ENCODE measurements around the gene CIAO3.

CIAO3 gene

GRCh38 chr16:728131-728889 is 12.5 kb downstream of the CIAO3 start:
- Histone ChIP-seq H4K20me1 (ENCODE audit: insufficient read depth, low read length) (no peaks in the 10 kb centered on the region), H2AFZ (ENCODE audit: low read length) (no peak overlapping the region), H3K27me3 (replicated peaks; ENCODE audit: insufficient read depth, low read length) (no peaks in the 10 kb centered on the region), H3K9ac (ENCODE audit: low read length) (no peak overlapping the region), H3K27ac (ENCODE audit: low read length) (no peak overlapping the region), H3F3A (ENCODE audit: insufficient read depth, low read length) (peaks cover 13% of the 10 kb centered on the region; the same call in 1 of the 2 replicates), H3K79me2 (ENCODE audit: low read length) (no peaks in the 10 kb centered on the region), H3K36me3 (replicated peaks; ENCODE audit: insufficient read depth, low read length) (no peaks in the 10 kb centered on the region), H3K9me3 (replicated peaks; ENCODE audit: insufficient read depth, low read length) (no peaks in the 10 kb centered on the region), H3K4me2 (ENCODE audit: low read depth, low read length) (peak overlapping the region; percentile 52), H3K4me1 (ENCODE audit: low read length) (no peaks in the 10 kb centered on the region; the same call in 1 of the 2 replicates), H3K4me3 (ENCODE audit: low read length) (peak overlapping the region; percentile 36; the same call in 1 of the 2 replicates), H3K9me2 (replicated peaks; ENCODE audit: insufficient read depth, low read length) (no peaks in the 10 kb centered on the region)
- DNase-seq = peak; percentile 93
- TF ChIP-seq EZH2 (optimal IDR thresholded peaks at IDR 0.05; ENCODE audit: low read depth, low read length) = no peak
- no peak for TF ChIP-seq EZH2phosphoT487 (IDR thresholded peaks at IDR 0.05; ENCODE audit: low read length)
- TF ChIP-seq, protein P1, sequence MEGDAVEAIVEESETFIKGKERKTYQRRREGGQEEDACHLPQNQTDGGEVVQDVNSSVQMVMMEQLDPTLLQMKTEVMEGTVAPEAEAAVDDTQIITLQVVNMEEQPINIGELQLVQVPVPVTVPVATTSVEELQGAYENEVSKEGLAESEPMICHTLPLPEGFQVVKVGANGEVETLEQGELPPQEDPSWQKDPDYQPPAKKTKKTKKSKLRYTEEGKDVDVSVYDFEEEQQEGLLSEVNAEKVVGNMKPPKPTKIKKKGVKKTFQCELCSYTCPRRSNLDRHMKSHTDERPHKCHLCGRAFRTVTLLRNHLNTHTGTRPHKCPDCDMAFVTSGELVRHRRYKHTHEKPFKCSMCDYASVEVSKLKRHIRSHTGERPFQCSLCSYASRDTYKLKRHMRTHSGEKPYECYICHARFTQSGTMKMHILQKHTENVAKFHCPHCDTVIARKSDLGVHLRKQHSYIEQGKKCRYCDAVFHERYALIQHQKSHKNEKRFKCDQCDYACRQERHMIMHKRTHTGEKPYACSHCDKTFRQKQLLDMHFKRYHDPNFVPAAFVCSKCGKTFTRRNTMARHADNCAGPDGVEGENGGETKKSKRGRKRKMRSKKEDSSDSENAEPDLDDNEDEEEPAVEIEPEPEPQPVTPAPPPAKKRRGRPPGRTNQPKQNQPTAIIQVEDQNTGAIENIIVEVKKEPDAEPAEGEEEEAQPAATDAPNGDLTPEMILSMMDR (IDR thresholded peaks at IDR 0.05; ENCODE audit: low read length) = no peak

GRCh38 chr16:727291-727977 is 13.4 kb downstream of the CIAO3 start:
- Histone ChIP-seq H3K9ac (ENCODE audit: low read length) (peak overlapping the region; percentile 85), H3K4me1 (ENCODE audit: low read length) (no peaks in the 10 kb centered on the region; the same call in 1 of the 2 replicates), H3K36me3 (replicated peaks; ENCODE audit: insufficient read depth, low read length) (no peaks in the 10 kb centered on the region), H3K4me2 (ENCODE audit: low read depth, low read length) (peak overlapping the region; percentile 100), H3K9me2 (replicated peaks; ENCODE audit: insufficient read depth, low read length) (no peaks in the 10 kb centered on the region), H3F3A (ENCODE audit: insufficient read depth, low read length) (peaks cover 13% of the 10 kb centered on the region; the same call in 1 of the 2 replicates), H2AFZ (ENCODE audit: low read length) (peak overlapping the region; percentile 80), H3K9me3 (replicated peaks; ENCODE audit: insufficient read depth, low read length) (no peaks in the 10 kb centered on the region), H3K27me3 (replicated peaks; ENCODE audit: insufficient read depth, low read length) (no peaks in the 10 kb centered on the region), H4K20me1 (ENCODE audit: insufficient read depth, low read length) (no peaks in the 10 kb centered on the region), H3K27ac (ENCODE audit: low read length) (peak overlapping the region; percentile 43; the same call in 1 of the 2 replicates), H3K4me3 (ENCODE audit: low read length) (peak overlapping the region; percentile 96), H3K79me2 (ENCODE audit: low read length) (no peaks in the 10 kb centered on the region)
- TF ChIP-seq, protein P1 (IDR thresholded peaks at IDR 0.05; ENCODE audit: low read length) = no peak
- TF ChIP-seq EZH2phosphoT487 (IDR thresholded peaks at IDR 0.05; ENCODE audit: low read length) = no peak
- no peak for TF ChIP-seq EZH2 (optimal IDR thresholded peaks at IDR 0.05; ENCODE audit: low read depth, low read length)
- DNase-seq = peak; percentile 47

DNA sequence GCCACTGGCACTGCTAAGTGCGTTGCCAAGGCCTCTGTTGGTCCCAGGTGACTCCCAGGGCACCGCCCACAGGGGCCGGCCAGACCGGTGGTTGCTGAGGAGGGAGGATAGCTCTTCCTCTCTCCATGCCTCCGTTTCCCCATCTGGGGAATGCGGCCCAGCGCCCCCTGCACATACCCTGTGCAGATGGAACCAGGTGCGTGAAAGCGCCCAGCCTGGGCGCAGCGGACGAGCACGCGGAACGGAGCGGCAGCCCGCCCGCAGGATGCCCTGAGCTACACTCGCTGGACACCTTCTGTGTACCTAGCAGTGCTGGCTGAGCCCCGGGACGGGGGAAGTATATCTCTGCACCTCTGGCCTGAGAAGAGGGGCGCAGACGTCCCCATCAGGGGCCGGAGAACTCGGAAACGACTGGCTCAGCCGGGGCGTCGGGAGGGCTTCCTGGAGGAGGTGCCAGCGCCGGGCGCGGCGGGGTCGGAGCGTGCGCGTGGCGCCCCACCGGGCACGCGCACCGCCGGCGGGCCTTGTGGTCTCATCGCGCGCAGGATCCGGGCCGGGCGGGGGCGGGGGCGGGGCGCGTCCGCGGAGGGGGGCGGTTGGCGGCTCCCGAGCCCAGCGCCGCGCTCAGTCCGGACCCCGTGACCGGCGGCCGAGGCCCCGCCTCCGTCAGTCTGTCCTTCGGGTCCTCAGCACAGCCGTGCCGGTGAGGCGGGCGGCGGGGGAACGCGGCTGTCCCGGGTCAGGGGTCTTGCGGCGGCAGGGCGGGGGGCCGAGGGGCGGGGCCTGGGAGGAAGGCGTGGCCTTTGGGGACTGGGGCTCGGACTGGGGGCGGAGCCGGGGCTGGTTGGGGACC is 14.1 kb downstream of the CIAO3 start, which contains the start of the genes CCDC78 and HAGHL:
CCDC78 (minus strand) TSS at position 6 of the 853 bp plus-strand sequence. CDS start 76 bp downstream, outside the sequence.
HAGHL (plus strand) TSS at position 669 of the 853 bp plus-strand sequence. CDS start 404 bp downstream, outside the sequence.
- no peaks in the 10 kb centered on the region for H3K36me3 ChIP-seq (replicated peaks; ENCODE audit: insufficient read depth, low read length)
- peak; percentile 74 for DNase-seq
- H3K9me2 ChIP-seq (replicated peaks; ENCODE audit: insufficient read depth, low read length) = no peaks in the 10 kb centered on the region
- H3K27me3 ChIP-seq (replicated peaks; ENCODE audit: insufficient read depth, low read length) = no peaks in the 10 kb centered on the region
- peaks cover 13% of the 10 kb centered on the region; the same call in 1 of the 2 replicates for H3F3A ChIP-seq (ENCODE audit: insufficient read depth, low read length)
- H3K4me3 ChIP-seq (ENCODE audit: low read length) = peak within 1 kb of the TSS; percentile 96
- H3K9ac ChIP-seq (ENCODE audit: low read length) = peak within 1 kb of the TSS; percentile 85
- peaks cover 6% of the 10 kb centered on the region; the same call in 1 of the 2 replicates for H3K79me2 ChIP-seq (ENCODE audit: low read length)
- peaks cover 3% of the 10 kb centered on the region for H3K4me1 ChIP-seq (ENCODE audit: low read length)
- H4K20me1 ChIP-seq (ENCODE audit: insufficient read depth, low read length) = no peaks in the 10 kb centered on the region
- TF ChIP-seq EZH2phosphoT487 (IDR thresholded peaks at IDR 0.05; ENCODE audit: low read length) (no peak), EZH2 (optimal IDR thresholded peaks at IDR 0.05; ENCODE audit: low read depth, low read length) (no peak)
- TF ChIP-seq, protein P1 (IDR thresholded peaks at IDR 0.05; ENCODE audit: low read length) = no peak
- no peaks in the 10 kb centered on the region for H3K9me3 ChIP-seq (replicated peaks; ENCODE audit: insufficient read depth, low read length)
- peak within 1 kb of the TSS; percentile 100 for H3K4me2 ChIP-seq (ENCODE audit: low read depth, low read length)
- H2AFZ ChIP-seq (ENCODE audit: low read length) = peak within 1 kb of the TSS; percentile 80
- peak within 1 kb of the TSS; percentile 43; the same call in 1 of the 2 replicates for H3K27ac ChIP-seq (ENCODE audit: low read length)

Data from MM.1S (cell line).